DOHH2 (cell line): ENCODE measurements around the gene PDE4D.

ENCODE experiments used
- H3F3A ChIP-seq: fragments of 200-600 bp; sonication (generic), shearing (Covaris generic); 2 replicates; pipeline ENCODE4 v1.6.0; 2016; ENCODE audit warnings: antibody characterized with exemption, mild to moderate bottlenecking; ENCODE audit not compliant: control insufficient read depth, insufficient read depth
- H3K27ac ChIP-seq: fragments of 200-600 bp; sonication (generic); 2 replicates; pipeline ENCODE4 v1.5.1; 2014; ENCODE audit warnings: low read depth, mild to moderate bottlenecking, low read length, moderate library complexity
- H3K27me3 ChIP-seq: fragments of 200-600 bp; sonication (generic); 2 replicates; pipeline ENCODE4 v1.6.1; 2014; ENCODE audit warnings: mild to moderate bottlenecking, low read length, mixed read lengths; ENCODE audit not compliant: control insufficient read depth
- H3K36me3 ChIP-seq: fragments of 200-600 bp; sonication (generic); 2 replicates; pipeline ENCODE4 v1.6.1; 2014; ENCODE audit warnings: mild to moderate bottlenecking, low read length, moderate library complexity, mixed read lengths; ENCODE audit not compliant: control insufficient read depth
- H3K4me1 ChIP-seq: fragments of 200-600 bp; sonication (generic); 2 replicates; pipeline ENCODE4 v1.6.1; 2014; ENCODE audit warnings: mild to moderate bottlenecking, low read length, mixed read lengths; ENCODE audit not compliant: control insufficient read depth
- H3K4me2 ChIP-seq: fragments of 200-600 bp; sonication (generic); 2 replicates; pipeline ENCODE4 v1.6.0; 2014; ENCODE audit warnings: mild to moderate bottlenecking, low read length, moderate library complexity
- H3K4me3 ChIP-seq: fragments of 200-600 bp; sonication (generic); 2 replicates; pipeline ENCODE4 v1.5.1; 2014; ENCODE audit warnings: mild to moderate bottlenecking, low read length, mixed read lengths
- H3K79me2 ChIP-seq: fragments of 200-600 bp; sonication (generic); 2 replicates; pipeline ENCODE4 v1.6.1; 2014; ENCODE audit warnings: mild to moderate bottlenecking, low read length, mixed read lengths; ENCODE audit not compliant: control insufficient read depth
- H3K9me2 ChIP-seq: fragments of 200-600 bp; sonication (generic); replicated peaks from 2 replicates; pipeline ENCODE4 v1.6.1; 2014; ENCODE audit warnings: mild to moderate bottlenecking, low read length, mixed read lengths; ENCODE audit not compliant: control insufficient read depth
- H3K9me3 ChIP-seq: fragments of 200-600 bp; sonication (generic); 2 replicates; pipeline ENCODE4 v1.6.1; 2014; ENCODE audit warnings: antibody characterized with exemption, low read length, mixed read lengths; ENCODE audit not compliant: control insufficient read depth, insufficient read depth
- H4K20me1 ChIP-seq: fragments of 200-600 bp; sonication (generic); 2 replicates; pipeline ENCODE4 v1.6.0; 2014; ENCODE audit warnings: low read depth, mild to moderate bottlenecking, antibody characterized with exemption, low read length, moderate library complexity; ENCODE audit not compliant: control insufficient read depth, insufficient read depth
- EZH2phosphoT487 ChIP-seq: fragments of 200-600 bp; sonication (generic); IDR thresholded peaks from 2 replicates; pipeline ENCODE4 v1.6.1; 2017; ENCODE audit warnings: borderline replicate concordance, mild to moderate bottlenecking, antibody characterized with exemption, low read length, moderate library complexity, mixed read lengths
- TF ChIP-seq, protein P1 (sequence below): fragments of 200-600 bp; sonication (generic); IDR thresholded peaks from one replicate; pipeline ENCODE4 v1.5.1; 2014; ENCODE audit warnings: antibody characterized with exemption, mild to moderate bottlenecking, low read depth, low read length; ENCODE audit not compliant: poor library complexity, severe bottlenecking

The PDE4D gene

DNA sequence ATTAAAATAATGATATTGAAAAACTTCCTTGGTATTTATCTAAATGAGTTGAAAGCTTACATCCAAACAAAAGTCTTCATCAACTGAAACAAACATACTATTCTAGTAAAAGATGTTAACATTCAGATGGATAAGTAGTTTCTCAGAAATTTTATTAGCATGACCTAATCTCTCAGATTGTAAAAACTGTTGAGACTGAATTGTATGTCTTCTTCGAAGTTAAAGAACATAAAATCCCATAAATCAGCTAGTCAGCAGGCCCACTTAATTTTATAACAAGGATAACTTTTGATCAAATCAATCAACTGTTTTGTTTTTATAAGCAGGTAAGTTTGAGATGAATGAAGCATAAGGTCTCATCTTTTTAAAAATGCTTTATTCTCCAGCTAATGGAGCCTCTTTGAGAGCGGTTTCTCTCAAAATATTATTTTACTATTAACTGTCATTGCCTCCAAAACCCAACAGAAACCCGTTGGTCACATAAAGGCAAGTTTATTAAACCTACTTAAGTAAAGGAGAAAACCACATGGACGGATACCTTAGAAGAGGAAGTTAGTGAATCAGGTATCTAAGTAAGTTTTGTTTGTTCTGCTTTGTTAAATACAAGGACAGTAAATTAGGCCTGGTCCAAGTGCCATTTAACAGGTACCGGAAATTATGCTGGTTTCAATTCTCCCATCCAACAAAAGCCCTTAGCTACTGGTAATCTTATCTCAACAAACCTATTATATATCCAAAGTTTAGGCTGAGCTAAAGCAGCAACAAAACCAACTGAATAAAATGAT is 457.0 kb downstream of the PDE4D start:
- no peaks in the 10 kb centered on the region for H3K27me3 ChIP-seq
- H3K36me3 ChIP-seq = no peaks in the 10 kb centered on the region
- no peaks in the 10 kb centered on the region for H3F3A ChIP-seq
- no peak overlapping the region for H3K4me2 ChIP-seq
- H3K9me2 ChIP-seq = no peaks in the 10 kb centered on the region
- H3K4me3 ChIP-seq = no peak overlapping the region
- no peaks in the 10 kb centered on the region for H4K20me1 ChIP-seq
- no peaks in the 10 kb centered on the region for H3K9me3 ChIP-seq
- TF ChIP-seq EZH2phosphoT487 = no peak
- TF ChIP-seq, protein P1, sequence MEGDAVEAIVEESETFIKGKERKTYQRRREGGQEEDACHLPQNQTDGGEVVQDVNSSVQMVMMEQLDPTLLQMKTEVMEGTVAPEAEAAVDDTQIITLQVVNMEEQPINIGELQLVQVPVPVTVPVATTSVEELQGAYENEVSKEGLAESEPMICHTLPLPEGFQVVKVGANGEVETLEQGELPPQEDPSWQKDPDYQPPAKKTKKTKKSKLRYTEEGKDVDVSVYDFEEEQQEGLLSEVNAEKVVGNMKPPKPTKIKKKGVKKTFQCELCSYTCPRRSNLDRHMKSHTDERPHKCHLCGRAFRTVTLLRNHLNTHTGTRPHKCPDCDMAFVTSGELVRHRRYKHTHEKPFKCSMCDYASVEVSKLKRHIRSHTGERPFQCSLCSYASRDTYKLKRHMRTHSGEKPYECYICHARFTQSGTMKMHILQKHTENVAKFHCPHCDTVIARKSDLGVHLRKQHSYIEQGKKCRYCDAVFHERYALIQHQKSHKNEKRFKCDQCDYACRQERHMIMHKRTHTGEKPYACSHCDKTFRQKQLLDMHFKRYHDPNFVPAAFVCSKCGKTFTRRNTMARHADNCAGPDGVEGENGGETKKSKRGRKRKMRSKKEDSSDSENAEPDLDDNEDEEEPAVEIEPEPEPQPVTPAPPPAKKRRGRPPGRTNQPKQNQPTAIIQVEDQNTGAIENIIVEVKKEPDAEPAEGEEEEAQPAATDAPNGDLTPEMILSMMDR = no peak
- H3K79me2 ChIP-seq = no peaks in the 10 kb centered on the region
- H3K27ac ChIP-seq = no peak overlapping the region
- no peaks in the 10 kb centered on the region for H3K4me1 ChIP-seq

GRCh38 chr5:59433174-59433573 is 460.4 kb downstream of the PDE4D start:
- Histone ChIP-seq H3K4me3 (no peak overlapping the region), H3K36me3 (no peaks in the 10 kb centered on the region)

DNA sequence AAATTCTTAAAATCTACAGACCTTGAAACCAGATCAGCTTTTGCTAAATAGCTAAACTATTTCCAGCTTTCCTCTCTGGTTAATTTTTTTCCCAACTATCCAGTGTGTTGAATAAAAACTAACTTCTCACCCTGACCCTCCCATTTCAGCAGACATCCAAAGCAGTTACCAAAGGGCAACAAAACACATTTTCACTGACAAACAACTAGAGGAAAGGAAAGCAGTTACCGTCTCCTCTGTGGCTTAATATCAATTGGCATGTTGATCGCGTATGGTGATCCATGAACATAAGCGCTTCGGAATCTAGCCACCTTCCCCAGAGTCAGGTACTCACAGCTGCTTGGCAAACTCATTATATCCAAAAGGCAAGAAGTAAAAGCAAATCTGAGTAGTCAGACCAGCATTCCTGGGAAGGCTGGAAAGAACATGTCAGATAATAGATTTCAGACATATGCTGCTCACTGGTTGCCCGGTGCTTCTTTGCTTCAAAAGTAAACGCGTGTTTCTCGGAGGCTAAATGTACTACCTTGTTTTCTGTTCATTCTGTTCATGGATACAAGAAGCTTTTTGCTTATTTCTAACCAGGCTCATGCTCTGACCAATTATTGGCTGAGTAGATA is 463.4 kb downstream of the PDE4D start:
- no peaks in the 10 kb centered on the region for H3K9me3 ChIP-seq
- no peaks in the 10 kb centered on the region for H3F3A ChIP-seq
- no peaks in the 10 kb centered on the region for H3K4me1 ChIP-seq
- H4K20me1 ChIP-seq = no peaks in the 10 kb centered on the region
- TF ChIP-seq, protein P1 = no peak
- no peak for TF ChIP-seq EZH2phosphoT487
- no peaks in the 10 kb centered on the region for H3K36me3 ChIP-seq
- no peak overlapping the region for H3K4me3 ChIP-seq
- no peaks in the 10 kb centered on the region for H3K79me2 ChIP-seq
- H3K27me3 ChIP-seq = no peaks in the 10 kb centered on the region
- no peak overlapping the region for H3K27ac ChIP-seq
- H3K4me2 ChIP-seq = no peak overlapping the region
- H3K9me2 ChIP-seq = no peaks in the 10 kb centered on the region

More at GRCh38 chr5:59433174-59433573, 460.4 kb downstream of the PDE4D start:
- H3K27ac ChIP-seq = no peak overlapping the region
- TF ChIP-seq, protein P1 = no peak
- TF ChIP-seq EZH2phosphoT487 = no peak
- no peaks in the 10 kb centered on the region for H3K79me2 ChIP-seq
- no peaks in the 10 kb centered on the region for H3K9me2 ChIP-seq
- no peaks in the 10 kb centered on the region for H3K27me3 ChIP-seq
- no peak overlapping the region for H3K4me2 ChIP-seq
- no peaks in the 10 kb centered on the region for H3K9me3 ChIP-seq
- H4K20me1 ChIP-seq = no peaks in the 10 kb centered on the region
- H3K4me1 ChIP-seq = no peaks in the 10 kb centered on the region
- no peaks in the 10 kb centered on the region for H3F3A ChIP-seq
